Activated CD4-positive, alpha-beta T cell treated with anti-CD3 and anti-CD28 coated beads, Interleukin-2, amount 10 ng/mL, durations not matched to agents 7 days and 5 days (primary cell): Measurements from ENCODE around the gene RNF38. TPM values are rescaled to one million over a fixed set of nuclear protein-coding genes. Genes with fewer than 3 reads are reported as not detected.
"Not testable (repeated sequence)": the region's sequence is repeated elsewhere in the genome, so short reads cannot be mapped to it uniquely, and the experiment has no call there.

ENCODE experiments used
- CTCF ChIA-PET: fragments of 350-600 bp; sonication (Branson Sonifier 250); formaldehyde crosslinking; loops from one replicate; lab custom pipeline; 2021; ENCODE audit warnings: antibody characterized with exemption; lab: Charles Lee
- POLR2A ChIA-PET: fragments of 350-600 bp; sonication (Branson Sonifier 250); formaldehyde crosslinking; loops from one replicate; lab custom pipeline; 2021; ENCODE audit warnings: antibody characterized with exemption; lab: Charles Lee
- DNase-seq: peaks from one replicate; pipeline ENCODE4 v3.0.0-alpha.2; 2020
- H3K27ac Mint-ChIP-seq: one replicate; pipeline ENCODE4 v1.8.0; 2021; ENCODE audit warnings: mild to moderate bottlenecking, moderate library complexity, mixed read lengths
- H3K27me3 Mint-ChIP-seq: one replicate; pipeline ENCODE4 v1.8.0; 2021; ENCODE audit warnings: mixed read lengths
- H3K36me3 Mint-ChIP-seq: one replicate; pipeline ENCODE4 v1.8.0; 2021; ENCODE audit warnings: low read depth, mixed read lengths
- H3K4me1 Mint-ChIP-seq: one replicate; pipeline ENCODE4 v1.8.0; 2021; ENCODE audit warnings: mixed read lengths
- H3K4me3 Mint-ChIP-seq: one replicate; pipeline ENCODE4 v1.8.0; 2021; ENCODE audit warnings: mild to moderate bottlenecking, moderate library complexity, mixed read lengths
- H3K9me3 Mint-ChIP-seq: one replicate; pipeline ENCODE4 v1.8.0; 2021; ENCODE audit warnings: mixed read lengths
- total RNA-seq, 2 experiments: library from RNA; stranded (reverse); gene quantifications; one replicate each; pipeline ENCODE4 v1.2.3, GENCODE V29; 2021

RNF38 gene
- total RNA-seq, 2 experiments from 2014 or later, result 37.6 to 45.1 TPM

DNA sequence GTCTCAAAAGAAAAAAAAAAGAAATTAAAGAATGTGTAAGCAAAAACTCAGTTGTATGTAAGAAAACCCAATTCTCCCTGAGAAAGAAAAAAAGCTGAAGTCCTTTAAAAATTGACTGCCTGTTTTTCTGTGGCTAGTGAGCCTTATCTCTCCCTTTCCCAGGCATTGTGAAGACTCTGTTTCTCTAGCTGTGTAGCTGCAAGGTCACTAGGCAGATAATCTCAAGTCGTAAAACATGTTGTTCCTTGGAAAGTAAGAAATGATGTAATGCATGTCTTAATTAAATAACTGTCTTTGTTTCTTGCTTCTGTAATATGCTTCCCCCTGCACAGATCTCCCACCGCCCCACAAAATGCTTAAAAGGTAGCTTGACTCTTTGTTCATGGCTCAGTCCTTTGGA, 95.7 kb downstream of the RNF38 start:
- H3K4me1 Mint-ChIP-seq, result peaks cover 13% of the 10 kb centered on the region
- not testable (repeated sequence) for DNase-seq, H3K4me3 Mint-ChIP-seq, H3K36me3 Mint-ChIP-seq, H3K27ac Mint-ChIP-seq, H3K9me3 Mint-ChIP-seq, H3K27me3 Mint-ChIP-seq
- CTCF ChIA-PET, result interaction anchor here (0.7 kb wide), 2 partner anchors 40 to 1214 kb away, joined by 3 to 4 read pairs; no protein-coding TSS in a partner anchor
- POLR2A ChIA-PET, result interaction anchor here (0.6 kb wide), 1 partner anchor 45 kb away, joined by 5 read pairs; no protein-coding TSS in a partner anchor

DNA sequence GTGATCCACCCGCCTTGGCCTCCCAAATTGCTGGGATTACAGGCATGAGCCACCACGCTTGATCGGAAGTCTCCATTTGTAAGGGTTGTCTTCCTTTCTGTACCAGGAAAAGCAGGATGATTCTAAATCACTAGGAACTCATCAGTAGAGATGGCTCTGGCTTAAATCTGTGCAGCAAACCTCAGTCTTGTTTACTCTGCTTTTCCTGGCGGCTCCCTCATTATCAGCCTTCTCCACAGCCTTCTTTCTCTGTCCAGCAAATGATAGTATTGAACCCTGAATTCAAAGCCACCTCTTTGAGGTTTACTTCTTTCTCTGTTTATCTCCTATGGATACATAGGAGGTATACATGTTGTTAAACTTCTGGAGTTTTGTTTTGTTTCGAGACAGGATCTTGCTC, 98.8 kb downstream of the RNF38 start:
- H3K27me3 Mint-ChIP-seq, result no peaks in the 10 kb centered on the region
- CTCF ChIA-PET, result no interaction called here
- no peak for DNase-seq
- H3K27ac Mint-ChIP-seq, result no peak overlapping the region
- H3K4me1 Mint-ChIP-seq, result peaks cover 5% of the 10 kb centered on the region
- H3K9me3 Mint-ChIP-seq, result no peaks in the 10 kb centered on the region
- no peak overlapping the region for H3K4me3 Mint-ChIP-seq
- no peaks in the 10 kb centered on the region for H3K36me3 Mint-ChIP-seq
- POLR2A ChIA-PET, result interaction anchor here (0.6 kb wide), 1 partner anchor 18 kb away, joined by 4 read pairs; no protein-coding TSS in a partner anchor

DNA sequence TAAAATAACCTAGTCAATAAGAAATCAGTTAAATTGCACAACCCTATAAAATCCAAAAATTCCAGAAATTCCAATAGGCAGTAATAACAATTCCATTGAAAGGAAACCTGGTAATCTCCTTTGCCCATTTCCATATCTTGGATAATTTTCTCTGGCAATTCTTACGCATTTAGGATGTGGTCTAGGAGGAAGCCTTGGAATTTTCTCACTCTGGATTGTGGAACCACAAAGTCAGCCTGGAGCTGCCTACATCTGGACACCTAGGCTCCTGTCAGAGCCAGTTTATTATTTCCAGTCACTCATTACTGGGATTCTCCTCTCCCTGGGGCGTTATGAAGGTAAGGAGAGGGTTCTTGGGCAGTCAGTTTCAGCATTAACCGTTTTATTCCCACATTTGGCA, 101.5 kb downstream of the RNF38 start:
- no peaks in the 10 kb centered on the region for H3K36me3 Mint-ChIP-seq
- DNase-seq, result no peak
- no peaks in the 10 kb centered on the region for H3K9me3 Mint-ChIP-seq
- no peaks in the 10 kb centered on the region for H3K4me1 Mint-ChIP-seq
- POLR2A ChIA-PET, result no interaction called here
- H3K4me3 Mint-ChIP-seq, result no peak overlapping the region
- CTCF ChIA-PET, result no interaction called here
- no peaks in the 10 kb centered on the region for H3K27me3 Mint-ChIP-seq
- no peak overlapping the region for H3K27ac Mint-ChIP-seq

GRCh38 chr9:36297798-36298197, 102.3 kb downstream of the RNF38 start:
- H3K27ac Mint-ChIP-seq, result no peak overlapping the region
- no peaks in the 10 kb centered on the region for H3K36me3 Mint-ChIP-seq
- DNase-seq, result no peak
- ChIA-PET POLR2A (no interaction called here), CTCF (no interaction called here)
- no peaks in the 10 kb centered on the region for H3K9me3 Mint-ChIP-seq
- H3K4me1 Mint-ChIP-seq, result no peaks in the 10 kb centered on the region
- no peak overlapping the region for H3K4me3 Mint-ChIP-seq
- H3K27me3 Mint-ChIP-seq, result no peaks in the 10 kb centered on the region

DNA sequence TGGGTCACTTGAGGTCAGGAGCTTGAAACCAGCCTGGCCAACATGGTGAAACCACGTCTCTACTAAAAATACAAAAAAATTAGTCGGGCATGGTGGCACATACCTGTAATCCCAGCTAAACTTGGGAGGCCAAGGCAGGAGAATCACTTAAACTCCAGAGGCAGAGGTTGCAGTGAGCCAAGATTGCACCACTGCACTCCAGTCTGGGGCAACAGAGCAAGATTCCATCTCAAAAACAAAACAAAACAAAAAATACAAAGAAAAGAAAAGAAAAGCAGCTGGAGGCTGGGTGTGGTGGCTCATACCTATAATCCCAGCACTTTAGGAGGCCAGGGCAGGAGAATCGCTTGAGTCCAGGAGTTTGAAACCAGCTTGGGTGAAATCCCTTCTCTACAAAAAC, 105.1 kb downstream of the RNF38 start:
- CTCF ChIA-PET, result interaction anchor here (1.3 kb wide), 1 partner anchor 48 kb away, joined by 3 read pairs; no protein-coding TSS in a partner anchor
- H3K27ac Mint-ChIP-seq, POLR2A ChIA-PET, H3K9me3 Mint-ChIP-seq, H3K4me1 Mint-ChIP-seq, DNase-seq, H3K27me3 Mint-ChIP-seq, H3K4me3 Mint-ChIP-seq, H3K36me3 Mint-ChIP-seq: not testable (repeated sequence)

GRCh38 chr9:36293918-36294317, 106.2 kb downstream of the RNF38 start:
- DNase-seq, result no peak
- H3K9me3 Mint-ChIP-seq, result no peaks in the 10 kb centered on the region
- H3K4me3 Mint-ChIP-seq, result no peak overlapping the region
- H3K36me3 Mint-ChIP-seq, result no peaks in the 10 kb centered on the region
- no peaks in the 10 kb centered on the region for H3K4me1 Mint-ChIP-seq
- POLR2A ChIA-PET, result no interaction called here
- no peak overlapping the region for H3K27ac Mint-ChIP-seq
- CTCF ChIA-PET, result no interaction called here
- H3K27me3 Mint-ChIP-seq, result no peaks in the 10 kb centered on the region

GRCh38 chr9:36293171-36293570, 106.9 kb downstream of the RNF38 start:
- DNase-seq, result no peak
- no peaks in the 10 kb centered on the region for H3K4me1 Mint-ChIP-seq
- H3K9me3 Mint-ChIP-seq, result no peaks in the 10 kb centered on the region
- CTCF ChIA-PET, result no interaction called here
- H3K27me3 Mint-ChIP-seq, result no peaks in the 10 kb centered on the region
- H3K36me3 Mint-ChIP-seq, result no peaks in the 10 kb centered on the region
- no peak overlapping the region for H3K4me3 Mint-ChIP-seq
- H3K27ac Mint-ChIP-seq, result no peak overlapping the region
- POLR2A ChIA-PET, result no interaction called here

- no peaks in the 10 kb centered on the region for H3K36me3 Mint-ChIP-seq
These were observed 107.4 kb downstream of the RNF38 start for GRCh38 chr9:36292641-36293040.

DNA sequence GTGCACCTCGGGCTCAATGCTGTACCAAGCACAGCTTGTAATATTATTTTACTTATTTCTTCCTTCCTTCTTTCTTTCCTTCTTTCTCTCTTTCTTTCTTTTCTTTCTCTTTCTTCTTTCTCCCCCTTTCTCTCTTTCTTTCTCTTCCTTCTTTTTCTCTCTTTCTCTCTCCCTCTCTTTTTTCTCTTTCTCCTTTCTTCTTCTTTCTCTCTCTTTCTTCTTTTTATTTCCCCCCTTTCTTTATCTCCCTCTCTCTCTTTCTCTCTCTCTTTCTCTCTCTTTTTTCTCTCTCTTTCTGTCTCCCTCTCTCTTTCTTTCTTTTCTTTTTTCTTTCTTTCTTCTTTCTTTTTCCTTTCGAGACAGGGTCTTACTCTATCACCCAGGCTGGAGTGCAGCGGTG, 109.1 kb downstream of the RNF38 start:
- ChIA-PET POLR2A (no interaction called here), CTCF (interaction anchor here (0.9 kb wide), 1 partner anchor 27 kb away, joined by 4 read pairs; no protein-coding TSS in a partner anchor)
- no peaks in the 10 kb centered on the region for H3K4me1 Mint-ChIP-seq
- no peaks in the 10 kb centered on the region for H3K36me3 Mint-ChIP-seq
- no peak overlapping the region for H3K4me3 Mint-ChIP-seq
- no peak overlapping the region for H3K27ac Mint-ChIP-seq
- H3K9me3 Mint-ChIP-seq, result no peaks in the 10 kb centered on the region
- no peak for DNase-seq
- no peaks in the 10 kb centered on the region for H3K27me3 Mint-ChIP-seq

More at GRCh38 chr9:36292641-36293040, 107.4 kb downstream of the RNF38 start:
- CTCF ChIA-PET, result interaction anchor here (0.7 kb wide), 1 partner anchor 214 kb away, joined by 3 read pairs; no protein-coding TSS in a partner anchor
- Mint-ChIP-seq H3K27ac (no peak overlapping the region), H3K4me1 (no peaks in the 10 kb centered on the region), H3K4me3 (no peak overlapping the region), H3K27me3 (no peaks in the 10 kb centered on the region), H3K9me3 (no peaks in the 10 kb centered on the region)
- POLR2A ChIA-PET, result no interaction called here
- no peak for DNase-seq

DNA sequence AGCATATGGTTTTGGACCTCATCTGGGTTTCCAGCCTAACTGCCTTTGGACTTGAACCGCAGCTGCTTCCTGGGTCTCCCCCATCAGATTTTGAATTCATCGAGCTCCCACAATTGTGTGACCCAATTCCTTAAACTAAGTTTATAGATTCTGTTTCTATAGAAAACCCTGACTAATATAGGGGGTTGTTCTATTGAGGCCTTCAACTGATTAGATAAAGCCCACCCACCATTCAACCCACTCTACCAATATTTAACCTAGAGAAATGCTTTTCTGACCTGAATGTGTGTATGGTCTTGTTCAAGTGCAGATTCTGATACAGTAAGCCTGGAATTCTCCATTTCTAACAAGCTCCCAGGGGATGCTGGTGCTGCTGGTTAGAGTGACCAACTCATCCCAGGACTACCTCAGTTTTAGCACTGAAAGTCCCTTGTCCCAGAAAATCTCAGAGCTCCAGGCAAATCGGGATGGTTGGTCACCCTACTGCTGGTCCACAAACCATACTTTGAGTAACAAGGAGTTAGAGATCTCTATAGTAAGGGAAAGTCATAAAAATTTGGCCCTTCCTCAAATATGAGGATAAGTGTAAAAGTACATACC, 110.1 kb downstream of the RNF38 start:
- Mint-ChIP-seq H3K4me3 (no peak overlapping the region), H3K9me3 (no peaks in the 10 kb centered on the region), H3K27ac (no peak overlapping the region), H3K27me3 (no peaks in the 10 kb centered on the region), H3K4me1 (no peaks in the 10 kb centered on the region), H3K36me3 (no peaks in the 10 kb centered on the region)
- POLR2A ChIA-PET, result no interaction called here
- CTCF ChIA-PET, result interaction anchor here (0.9 to 1.1 kb wide), 2 partner anchors 18 to 28 kb away, joined by 3 to 4 read pairs; no protein-coding TSS in a partner anchor
- no peak for DNase-seq

- H3K9me3 Mint-ChIP-seq, result no peaks in the 10 kb centered on the region
- CTCF ChIA-PET, result interaction anchor here (0.7 kb wide), 1 partner anchor 49 kb away, joined by 3 read pairs; no protein-coding TSS in a partner anchor
- no peaks in the 10 kb centered on the region for H3K4me1 Mint-ChIP-seq
- DNase-seq, result no peak
- H3K27me3 Mint-ChIP-seq, result no peaks in the 10 kb centered on the region
- H3K27ac Mint-ChIP-seq, result no peak overlapping the region
- H3K4me3 Mint-ChIP-seq, result no peak overlapping the region
- POLR2A ChIA-PET, result no interaction called here
- no peaks in the 10 kb centered on the region for H3K36me3 Mint-ChIP-seq
These were observed 112.0 kb downstream of the RNF38 start for GRCh38 chr9:36288070-36288469.
